ENCODE measurements around the gene NDRG2.
"Not testable (repeated sequence)": the region's sequence is repeated elsewhere in the genome, so short reads cannot be mapped to it uniquely, and the experiment has no call there.

Gene NDRG2

GRCh38 chr14:21055432-21056117 lies 30.7 kb upstream of the NDRG2 start:
- no peak for DNase-seq (ENCODE audit: low spot score)

DNA sequence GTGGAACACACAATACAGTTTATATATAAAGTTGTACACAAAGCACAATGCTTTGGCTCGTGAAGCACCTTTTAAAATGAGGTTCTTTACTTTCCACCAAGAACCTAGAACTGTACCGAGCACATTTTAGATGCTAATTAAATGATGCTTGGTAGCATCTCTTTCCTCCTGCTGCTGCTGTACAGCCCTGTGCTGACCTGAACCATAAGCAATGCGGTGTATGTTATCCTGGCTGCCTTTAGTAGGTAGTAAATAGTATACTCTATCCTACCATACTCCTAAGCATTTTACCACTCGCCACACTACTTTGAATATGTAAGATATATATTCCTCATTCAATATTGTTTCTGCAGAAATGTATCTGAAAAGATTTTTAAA lies 29.9 kb upstream of the NDRG2 start:
- no peak for DNase-seq (ENCODE audit: low spot score)

- no peak for DNase-seq (ENCODE audit: low spot score)
Measured at GRCh38 chr14:21054123-21054767, 29.4 kb upstream of the NDRG2 start.

- DNase-seq (ENCODE audit: low spot score), result no peak
Measured at GRCh38 chr14:21053184-21054122, 28.6 kb upstream of the NDRG2 start.

- no peak for DNase-seq (ENCODE audit: low spot score)
Measured at GRCh38 chr14:21050597-21050996, 25.7 kb upstream of the NDRG2 start.

GRCh38 chr14:21049271-21049673 lies 24.4 kb upstream of the NDRG2 start:
- no peak for DNase-seq (ENCODE audit: low spot score)

DNA sequence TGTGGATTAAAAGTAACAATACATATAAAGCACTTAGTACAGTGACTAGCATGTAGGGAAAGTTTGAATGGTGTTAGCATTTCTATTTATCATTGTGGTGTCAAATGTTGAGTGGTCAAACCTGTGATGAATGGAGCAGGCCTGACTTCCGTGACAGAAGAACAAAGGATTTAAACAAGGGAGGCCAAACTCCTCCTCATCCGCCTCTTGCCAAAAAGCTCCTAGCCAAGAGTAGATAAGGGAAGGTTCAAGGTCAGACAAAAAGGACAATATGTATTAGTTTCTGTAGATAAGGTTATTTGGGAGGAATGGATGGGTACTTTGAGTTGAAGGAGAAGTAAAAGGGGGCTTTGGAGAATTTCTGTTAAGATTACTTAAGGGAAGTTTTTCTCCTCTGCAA lies 23.8 kb upstream of the NDRG2 start:
- DNase-seq (ENCODE audit: low spot score), result no peak

DNA sequence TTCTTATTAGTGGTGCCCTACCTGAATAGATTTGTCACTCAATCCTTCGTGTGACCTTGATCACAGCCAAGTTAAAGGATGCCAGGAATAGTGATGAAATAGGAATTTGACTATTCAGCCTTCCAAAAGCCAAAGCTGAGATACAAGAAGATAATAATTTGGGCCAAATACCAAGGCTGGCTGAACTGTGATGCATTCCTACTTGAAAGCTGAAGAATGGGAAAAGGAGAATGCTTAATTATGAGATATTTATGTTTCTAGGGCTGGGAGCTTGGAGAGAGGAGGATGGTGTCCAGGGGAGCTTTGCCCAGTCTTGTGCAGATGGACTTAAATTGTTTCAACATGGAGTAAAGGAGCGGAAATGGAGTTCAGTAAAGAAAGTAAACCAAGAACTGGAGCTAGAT lies 22.5 kb upstream of the NDRG2 start:
- DNase-seq (ENCODE audit: low spot score), result no peak

GRCh38 chr14:21043974-21044618 lies 19.2 kb upstream of the NDRG2 start:
- no peak for DNase-seq (ENCODE audit: low spot score)

GRCh38 chr14:21043387-21043973 lies 18.6 kb upstream of the NDRG2 start:
- DNase-seq (ENCODE audit: low spot score), result no peak

DNA sequence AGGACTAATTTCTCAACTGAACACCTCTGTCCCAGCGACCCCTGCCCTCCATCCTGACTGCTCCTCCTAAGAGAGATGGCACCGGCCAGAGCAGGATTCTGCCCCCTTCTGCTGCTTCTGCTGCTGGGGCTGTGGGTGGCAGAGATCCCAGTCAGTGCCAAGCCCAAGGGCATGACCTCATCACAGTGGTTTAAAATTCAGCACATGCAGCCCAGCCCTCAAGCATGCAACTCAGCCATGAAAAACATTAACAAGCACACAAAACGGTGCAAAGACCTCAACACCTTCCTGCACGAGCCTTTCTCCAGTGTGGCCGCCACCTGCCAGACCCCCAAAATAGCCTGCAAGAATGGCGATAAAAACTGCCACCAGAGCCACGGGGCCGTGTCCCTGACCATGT lies 18.1 kb upstream of the NDRG2 start:
- DNase-seq (ENCODE audit: low spot score), result no peak

GRCh38 chr14:21041676-21042433 lies 17.0 kb upstream of the NDRG2 start, which contains the start of gene RNASE7:
Gene RNASE7, plus strand, starts transcription at chr14:21042362. Its CDS starts 631 bp downstream, at chr14:21042993.
- no peak for DNase-seq (ENCODE audit: low spot score)

DNA sequence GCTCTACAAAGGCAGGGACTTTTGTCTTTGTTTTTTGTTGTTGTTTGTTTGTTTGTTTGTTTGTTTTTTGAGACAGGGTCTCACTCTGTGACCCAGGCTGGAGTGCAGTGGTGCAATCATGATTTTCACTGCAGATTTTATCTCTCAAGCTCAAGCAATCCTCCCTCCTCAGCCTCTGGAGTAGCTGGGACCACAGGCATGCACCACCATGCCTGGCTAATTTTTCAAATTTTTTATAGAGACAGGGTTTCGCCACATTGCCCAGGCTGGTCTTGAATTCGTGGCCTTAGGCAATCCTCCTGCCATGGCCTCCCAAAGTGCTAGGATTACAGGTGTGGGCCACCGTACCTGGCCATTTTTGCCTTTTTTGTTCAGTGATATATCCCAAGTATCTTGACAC lies 16.1 kb upstream of the NDRG2 start:
- not testable (repeated sequence) for DNase-seq (ENCODE audit: low spot score)

- DNase-seq (ENCODE audit: low spot score), result no peak
Measured at GRCh38 chr14:21040370-21040925, 15.6 kb upstream of the NDRG2 start.

GRCh38 chr14:21039585-21040369 lies 14.9 kb upstream of the NDRG2 start:
- DNase-seq (ENCODE audit: low spot score), result peak; percentile 66

GRCh38 chr14:21038441-21039422 lies 13.9 kb upstream of the NDRG2 start:
- peak; percentile 48 for DNase-seq (ENCODE audit: low spot score)

DNA sequence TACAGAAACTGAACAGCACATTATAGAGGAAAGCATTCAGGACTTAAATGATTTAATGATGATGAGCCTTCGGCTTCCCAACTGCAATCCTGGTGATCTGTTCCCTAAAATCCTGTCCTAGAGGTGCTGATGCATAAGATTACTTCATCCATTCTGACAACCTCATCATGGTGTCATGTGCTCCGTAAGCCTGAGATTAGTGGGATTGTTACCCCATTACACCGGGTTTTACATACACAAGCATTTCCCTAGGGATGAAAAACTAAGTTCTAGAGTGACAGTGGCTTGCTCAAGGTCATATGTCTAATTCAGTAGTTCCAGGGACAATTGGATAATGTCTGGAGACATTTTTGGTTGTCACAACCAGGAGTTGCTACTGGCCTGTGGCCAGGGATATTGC lies 12.3 kb upstream of the NDRG2 start:
- no peak for DNase-seq (ENCODE audit: low spot score)

DNA sequence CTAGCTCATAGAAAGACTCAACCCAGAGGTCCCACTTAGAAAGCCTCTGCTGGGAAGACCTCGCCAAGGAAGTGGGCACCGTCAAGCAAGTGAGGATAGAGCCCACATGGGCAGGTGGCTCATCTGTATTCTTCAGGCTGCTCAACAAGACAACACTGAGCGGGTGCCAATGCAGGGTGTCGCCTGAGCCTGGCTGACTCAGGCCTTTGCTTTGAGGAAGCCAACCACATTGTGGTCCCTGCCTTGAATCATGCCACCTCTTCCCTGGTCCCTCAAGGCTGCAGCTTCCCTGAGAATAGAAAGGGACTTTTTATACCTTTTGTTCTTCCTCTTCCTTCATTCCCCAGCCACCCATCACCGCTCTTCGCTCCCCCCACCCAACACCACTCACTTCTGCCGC lies 11.9 kb upstream of the NDRG2 start:
- DNase-seq (ENCODE audit: low spot score), result no peak

DNA sequence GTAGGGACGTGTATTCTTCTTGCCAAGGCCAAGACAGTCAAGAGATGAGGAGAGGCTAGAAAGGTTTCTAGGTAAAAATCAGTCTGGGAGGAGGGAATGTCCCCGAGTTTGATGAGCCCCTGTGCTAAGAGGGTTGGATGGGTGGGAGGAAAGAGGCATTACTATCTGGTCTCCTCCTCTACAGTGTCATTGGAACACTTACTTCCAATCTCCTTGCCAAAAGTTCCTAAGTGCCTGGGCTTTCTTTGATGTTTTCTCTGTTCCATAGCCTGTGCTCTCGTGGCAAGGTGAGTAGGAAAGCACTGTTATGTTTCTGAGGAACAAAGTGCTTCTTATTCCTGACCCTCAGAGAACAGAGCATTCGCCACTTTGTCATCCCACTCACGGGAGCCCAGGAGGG lies 9.8 kb upstream of the NDRG2 start, which contains the start of gene RNASE13:
Gene RNASE13 (minus strand): TSS at position 101 of the 400 bp plus-strand sequence. CDS start 519 bp downstream, outside the sequence.
- DNase-seq (ENCODE audit: low spot score), result no peak
